HG03108 (cell line): ENCODE data around the gene SPATA32.
"Not testable (repeated sequence)": the region's sequence is repeated elsewhere in the genome, so short reads cannot be mapped to it uniquely, and the experiment has no call there.

Experiments
- ATAC-seq: cut with Tn5 transposase; IDR thresholded peaks from one replicate; pipeline ENCODE4 v1.9.1; 2021; ENCODE audit warnings: moderate library complexity; ENCODE audit not compliant: unreplicated experiment

Gene SPATA32

GRCh38 chr17:45261577-45262515 lies at the start of gene SPATA32:
SPATA32 (minus strand) TSS chr17:45262094; CDS start chr17:45262016, 78 bp downstream.
- ATAC-seq, result peak; percentile 67

- ATAC-seq, result no peak
Observed at GRCh38 chr17:45311401-45311759, 49.5 kb upstream of the SPATA32 start.

GRCh38 chr17:45310380-45311324 lies 48.8 kb upstream of the SPATA32 start:
- ATAC-seq, result no peak

- no peak for ATAC-seq
Observed at GRCh38 chr17:45309400-45309799, 47.5 kb upstream of the SPATA32 start.

- no peak for ATAC-seq
Observed at GRCh38 chr17:45308840-45309239, 46.9 kb upstream of the SPATA32 start.

GRCh38 chr17:45308016-45308365 lies 46.1 kb upstream of the SPATA32 start:
- no peak for ATAC-seq

GRCh38 chr17:45307290-45308015 lies 45.6 kb upstream of the SPATA32 start:
- ATAC-seq, result peak; percentile 22

- ATAC-seq, result no peak
Observed at GRCh38 chr17:45306623-45307022, 44.7 kb upstream of the SPATA32 start.

GRCh38 chr17:45306094-45306493 lies 44.2 kb upstream of the SPATA32 start:
- no peak for ATAC-seq

- no peak for ATAC-seq
Observed at GRCh38 chr17:45305530-45306087, 43.7 kb upstream of the SPATA32 start.

- ATAC-seq, result peak; percentile 43
Observed at GRCh38 chr17:45302649-45303173, 40.8 kb upstream of the SPATA32 start.

- ATAC-seq, result not testable (repeated sequence)
Observed at GRCh38 chr17:45302220-45302619, 40.3 kb upstream of the SPATA32 start.

- ATAC-seq, result no peak
Observed at GRCh38 chr17:45301674-45302073, 39.8 kb upstream of the SPATA32 start.

- no peak for ATAC-seq
Observed at GRCh38 chr17:45300060-45300751, 38.3 kb upstream of the SPATA32 start.

GRCh38 chr17:45299361-45299760 lies 37.5 kb upstream of the SPATA32 start:
- no peak for ATAC-seq

GRCh38 chr17:45298546-45299285 lies 36.8 kb upstream of the SPATA32 start:
- no peak for ATAC-seq

GRCh38 chr17:45296833-45297124 lies 34.9 kb upstream of the SPATA32 start:
- ATAC-seq, result no peak

- ATAC-seq, result no peak
Observed at GRCh38 chr17:45296003-45296832, 34.3 kb upstream of the SPATA32 start.
